ENCODE data around the gene EFNB3.

- TF ChIP-seq POLR2A (IDR thresholded peaks at IDR 0.05) (no peak), CTCF (IDR thresholded peaks at IDR 0.05) (peak in 1 of 3 experiments; percentile 6)
These were observed 40.9 kb downstream of the EFNB3 start for GRCh38 chr17:7745748-7746470.

All from vagina (tissue), 2 donors.